Body of pancreas (tissue), 4 donors: ENCODE results near the gene METTL14. TPM values are rescaled to one million over a fixed set of nuclear protein-coding genes. Genes with fewer than 3 reads are reported as not detected.

Source experiments
- ATAC-seq: fragments of 150-250 bp; one replicate; pipeline ENCODE4 v1.9.1; 2016
- DNase-seq, 4 donors: peaks; one replicate each; pipeline ENCODE4 v3.0.0-alpha.2; 2019
- H3K27ac ChIP-seq, 4 donors: fragments of 200-600 bp; sonication (generic); 1 replicate in 3 of 4; 2 replicates in 1 of 4; pipeline versions ENCODE4 v1.5.1 to v1.6.1; 2016 to 2019; ENCODE audit warnings: mild to moderate bottlenecking in 1 of 4, mixed read lengths in 1 of 4, moderate library complexity in 1 of 4
- H3K27me3 ChIP-seq, 2 donors: fragments of 200-600 bp; sonication (generic); one replicate each; pipeline ENCODE4 v1.6.0; 2016; ENCODE audit warnings: mild to moderate bottlenecking in 1 of 2
- H3K36me3 ChIP-seq, 2 donors: fragments of 200-600 bp; sonication (generic); replicated peaks in 1 of 2; 2 replicates each; pipeline ENCODE4 v1.5.1; 2016; ENCODE audit warnings: low read depth in 2 of 2; ENCODE audit not compliant: insufficient read depth in 1 of 2
- H3K4me1 ChIP-seq: fragments of 200-600 bp; sonication (generic); one replicate; pipeline ENCODE4 v1.6.0; 2016
- H3K4me3 ChIP-seq, 2 donors: fragments of 200-600 bp; sonication (generic); 1 replicate in 1 of 2; 2 replicates in 1 of 2; pipeline ENCODE4 v1.5.1; 2016 to 2019
- H3K9me3 ChIP-seq, 3 donors: fragments of 200-600 bp; sonication (generic); 1 replicate in 2 of 3; 2 replicates in 1 of 3; pipeline ENCODE4 v1.5.1; 2016
- CTCF ChIP-seq, 7 experiments: fragments of 450-650 bp in 4 of 7; fragments of 200-600 bp in 3 of 7; sonication (generic) in 3 of 7; IDR thresholded peaks; one replicate each; pipeline ENCODE4 v1.5.1; 2016 to 2019; ENCODE audit warnings: antibody characterized with exemption in 7 of 7
- POLR2A ChIP-seq, 3 donors: fragments of 450-650 bp; IDR thresholded peaks; one replicate each; pipeline ENCODE4 v1.6.1; 2016; ENCODE audit warnings: antibody characterized with exemption in 3 of 3, mild to moderate bottlenecking in 2 of 3
- WGBS, 2 donors: methylation state at CpG; one replicate each; pipeline ENCODE4 v1.1.5; 2017; 5-methylcytosine and 5-hydroxymethylcytosine counted together
- intact Hi-C: fragments of 100-400 bp; cut with DNase I; formaldehyde crosslinking; loops from one replicate; pipeline ENCODE4 v1.15.1; 2023
- total RNA-seq, 2 donors: library from RNA; depleted of rRNA; stranded (reverse); fragments of >200 nt; gene quantifications; one replicate each; pipeline ENCODE4 v1.1.0, GENCODE V29; 2016

METTL14 gene
- total RNA-seq, 2 donors from 2014 or later = 8.0 to 14.2 TPM

GRCh38 chr4:118756958-118757357 lies 71.8 kb downstream of the METTL14 start:
- peaks cover 2 to 5% of the 10 kb centered on the region in 2 donors for H3K36me3 ChIP-seq
- intact Hi-C loops = no loop called here
- no peak overlapping the region for H3K4me3 ChIP-seq
- peaks cover 40% of the 10 kb centered on the region for H3K4me1 ChIP-seq
- WGBS, 2 donors = 95 to 96% methylated on average over 1 of the region's 1 CpG
- H3K9me3 ChIP-seq = no peaks in the 10 kb centered on the region
- H3K27me3 ChIP-seq = no peaks in the 10 kb centered on the region
- DNase-seq (no peak), ATAC-seq (no peak)
- no peak for TF ChIP-seq POLR2A (IDR thresholded peaks at IDR 0.05)
- no peak for TF ChIP-seq CTCF (IDR thresholded peaks at IDR 0.05)
- peak overlapping the region in 1 of 4 donors; percentile 26 for H3K27ac ChIP-seq

GRCh38 chr4:118757761-118758251 lies 72.6 kb downstream of the METTL14 start:
- no peaks in the 10 kb centered on the region for H3K9me3 ChIP-seq
- ATAC-seq = peak; percentile 41
- H3K4me1 ChIP-seq = peaks cover 42% of the 10 kb centered on the region
- WGBS, 2 donors = 54 to 59% methylated on average over 2 of the region's 2 CpGs
- TF ChIP-seq CTCF (IDR thresholded peaks at IDR 0.05) = no peak
- no peak for TF ChIP-seq POLR2A (IDR thresholded peaks at IDR 0.05)
- H3K27me3 ChIP-seq = no peaks in the 10 kb centered on the region
- no peak overlapping the region for H3K4me3 ChIP-seq
- intact Hi-C loops = no loop called here
- H3K27ac ChIP-seq = peak overlapping the region in 1 of 4 donors; percentile 26
- peaks cover 0 to 4% of the 10 kb centered on the region in 2 donors for H3K36me3 ChIP-seq
- no peak for DNase-seq

- ATAC-seq (peak; percentile 37), DNase-seq (no peak)
- H3K36me3 ChIP-seq = peaks cover 0 to 4% of the 10 kb centered on the region in 2 donors
- intact Hi-C loops = no loop called here
- H3K9me3 ChIP-seq = no peaks in the 10 kb centered on the region
- no peak overlapping the region for H3K4me3 ChIP-seq
- peak overlapping the region in 1 of 4 donors; percentile 26 for H3K27ac ChIP-seq
- H3K4me1 ChIP-seq = peaks cover 47% of the 10 kb centered on the region
- H3K27me3 ChIP-seq = no peaks in the 10 kb centered on the region
- WGBS, 2 donors = 46 to 48% methylated on average over 5 of the region's 5 CpGs
- TF ChIP-seq POLR2A (IDR thresholded peaks at IDR 0.05) = no peak
- TF ChIP-seq CTCF (IDR thresholded peaks at IDR 0.05) = no peak
Observed at GRCh38 chr4:118758293-118758692, 73.1 kb downstream of the METTL14 start.

- peaks cover 46% of the 10 kb centered on the region for H3K4me1 ChIP-seq
- WGBS, 2 donors = 63 to 66% methylated on average over 2 of the region's 2 CpGs
- no peak for DNase-seq
Observed at GRCh38 chr4:118759481-118759880, 74.3 kb downstream of the METTL14 start.

More at GRCh38 chr4:118759481-118759880, 74.3 kb downstream of the METTL14 start:
- H3K4me3 ChIP-seq = no peak overlapping the region
- peak overlapping the region in 2 of 4 donors; percentile 20 to 26 for H3K27ac ChIP-seq
- no peaks in the 10 kb centered on the region for H3K27me3 ChIP-seq
- H3K36me3 ChIP-seq = peaks cover 0 to 11% of the 10 kb centered on the region in 2 donors
- no peak for ATAC-seq
- TF ChIP-seq POLR2A (IDR thresholded peaks at IDR 0.05) (no peak), CTCF (IDR thresholded peaks at IDR 0.05) (no peak)
- H3K9me3 ChIP-seq = no peaks in the 10 kb centered on the region
- intact Hi-C loops = no loop called here
